Fibroblast of the aortic adventitia (primary cell): ENCODE measurements around the gene LSP1. TPM values are rescaled to one million over a fixed set of nuclear protein-coding genes. Genes with fewer than 3 reads are reported as not detected.

Experiments used
- DNase-seq: peaks from one replicate; pipeline ENCODE4 v3.0.0-alpha.2; 2010; ENCODE audit warnings: low read depth
- H3K4me3 ChIP-seq: 2 replicates; pipeline ENCODE4 v1.5.1; 2011; ENCODE audit warnings: low read depth, mild to moderate bottlenecking, control low read depth, low read length, moderate library complexity
- CTCF ChIP-seq: IDR thresholded peaks from 2 replicates; pipeline ENCODE4 v1.5.1; 2011; ENCODE audit warnings: mild to moderate bottlenecking, low read length, control low read depth, inconsistent platforms; ENCODE audit not compliant: insufficient read depth
- total RNA-seq: library from RNA; depleted of rRNA; stranded (reverse); fragments of >200 nt; gene quantifications from 2 replicates; pipeline ENCODE4 v1.2.3, GENCODE V29; 2012; ENCODE audit warnings: low replicate concordance

The LSP1 gene
- total RNA-seq, 1 donor = 40.2 TPM

- no peak overlapping the region for H3K4me3 ChIP-seq
- DNase-seq = no peak
- TF ChIP-seq CTCF = no peak
Measured at GRCh38 chr11:1923201-1923956, 70.5 kb downstream of the LSP1 start.

GRCh38 chr11:1924181-1924580 lies 71.3 kb downstream of the LSP1 start:
- no peak for TF ChIP-seq CTCF
- DNase-seq = no peak
- no peak overlapping the region for H3K4me3 ChIP-seq

GRCh38 chr11:1924646-1925372 lies 71.9 kb downstream of the LSP1 start:
- DNase-seq = no peak
- TF ChIP-seq CTCF = no peak

GRCh38 chr11:1925373-1926155 lies 72.7 kb downstream of the LSP1 start:
- H3K4me3 ChIP-seq = no peak overlapping the region
- no peak for TF ChIP-seq CTCF
- no peak for DNase-seq

More at GRCh38 chr11:1924646-1925372, 71.9 kb downstream of the LSP1 start:
- H3K4me3 ChIP-seq = no peak overlapping the region

- no peak overlapping the region for H3K4me3 ChIP-seq
- no peak for DNase-seq
- TF ChIP-seq CTCF = no peak
Measured at GRCh38 chr11:1926156-1927025, 73.5 kb downstream of the LSP1 start.
